HCT116 (cell line): ENCODE data around the gene TRMT11. TPM values are rescaled to one million over a fixed set of nuclear protein-coding genes. Genes with fewer than 3 reads are reported as not detected.

Experiments
- ATAC-seq: fragments of 200-7000 bp; cut with Tn5 transposase; 2 replicates; pipeline ENCODE4 v1.9.1; 2020; ENCODE audit warnings: mild to moderate bottlenecking, moderate library complexity
- BruUV-seq: library from RNA; stranded (reverse); fragments of 400-500 nt; replicated peaks from 2 replicates; lab custom pipeline; 2021; lab: Mats Ljungman, UMichigan
- CTCF ChIA-PET: fragments of 300-600 bp; sonication (Branson Sonifier 250); formaldehyde crosslinking; loops from one replicate; lab custom pipeline; 2021; ENCODE audit warnings: antibody characterized with exemption; lab: Charles Lee
- POLR2A ChIA-PET: fragments of 300-600, 350-600 bp; sonication (Branson Sonifier 250); formaldehyde crosslinking; loops from one replicate; lab custom pipeline; 2021; ENCODE audit warnings: antibody characterized with exemption; lab: Charles Lee
- RAD21 ChIA-PET, 2 experiments: fragments of 300-600 bp; sonication (Branson Sonifier 250); formaldehyde crosslinking; loops; one replicate each; lab custom pipeline; 2023; ENCODE audit warnings: low total read pairs in 2 of 2; ENCODE audit not compliant: uncharacterized antibody in 2 of 2, unreplicated experiment in 2 of 2, low non-redundant PET in 1 of 2; lab: Charles Lee
- DNase-seq: peaks from one replicate; pipeline ENCODE4 v3.0.0-alpha.2; 2010; ENCODE audit warnings: low read depth, low spot score
- H2AFZ ChIP-seq: fragments of 200-600 bp; shearing (Covaris generic), sonication (generic); 2 replicates; pipeline ENCODE4 v1.6.1; 2017; ENCODE audit warnings: low read depth, mixed run types, mixed read lengths, antibody characterized with exemption, low read length; ENCODE audit not compliant: poor library complexity, severe bottlenecking
- H3K27ac ChIP-seq: 2 replicates; pipeline ENCODE4 v1.5.1; 2012; ENCODE audit warnings: low read depth, low read length
- H3K27me3 ChIP-seq: fragments of 200-600 bp; sonication (generic); 2 replicates; pipeline ENCODE4 v1.6.1; 2016; ENCODE audit warnings: mixed run types, low read length, mixed read lengths; ENCODE audit not compliant: insufficient read depth
- H3K36me3 ChIP-seq, 2 experiments: fragments of 200-500 bp in 1 of 2; fragments of 200-600 bp in 1 of 2; sonication (Bioruptor generic) in 1 of 2; sonication (generic) in 1 of 2; 2 replicates each; pipeline versions ENCODE4 v1.5.1 to v1.6.1; 2014 to 2016; ENCODE audit warnings: low read length in 2 of 2, inconsistent platforms in 1 of 2, mixed read lengths in 1 of 2, mixed run types in 1 of 2; ENCODE audit not compliant: insufficient read depth in 2 of 2, control insufficient read depth in 1 of 2
- H3K4me1 ChIP-seq, 2 experiments: fragments of 200-600 bp in 1 of 2; sonication (generic) in 1 of 2; 2 replicates each; pipeline versions ENCODE4 v1.5.1 to v1.6.1; 2012 to 2017; ENCODE audit warnings: low read length in 2 of 2, inconsistent platforms in 1 of 2, mild to moderate bottlenecking in 1 of 2, mixed read lengths in 1 of 2, mixed run types in 1 of 2, moderate library complexity in 1 of 2; ENCODE audit not compliant: insufficient read depth in 2 of 2, control insufficient read depth in 1 of 2
- H3K4me2 ChIP-seq: fragments of 200-600 bp; sonication (generic); 2 replicates; pipeline ENCODE4 v1.6.1; 2017; ENCODE audit warnings: mixed run types, low read length, mixed read lengths
- H3K4me3 ChIP-seq, 2 experiments: fragments of 200-600 bp in 1 of 2; sonication (generic) in 1 of 2; replicated peaks in 1 of 2; 2 replicates each; pipeline ENCODE4 v1.5.1; 2011 to 2016; ENCODE audit warnings: low read length in 2 of 2, control low read depth in 1 of 2, low read depth in 1 of 2, mild to moderate bottlenecking in 1 of 2, mixed read lengths in 1 of 2, mixed run types in 1 of 2
- H3K79me2 ChIP-seq: fragments of 200-600 bp; sonication (generic); 2 replicates; pipeline ENCODE4 v1.6.1; 2017; ENCODE audit warnings: mild to moderate bottlenecking, mixed run types, low read length, moderate library complexity, mixed read lengths; ENCODE audit not compliant: insufficient read depth
- H3K9ac ChIP-seq: fragments of 200-600 bp; sonication (generic); 2 replicates; pipeline ENCODE4 v1.6.1; 2016; ENCODE audit warnings: low read length, mixed read lengths
- H3K9me2 ChIP-seq: fragments of 200-600 bp; sonication (generic), shearing (Covaris generic); 2 replicates; pipeline ENCODE4 v1.6.1; 2017; ENCODE audit warnings: mixed run types, mild to moderate bottlenecking, moderate library complexity; ENCODE audit not compliant: insufficient read depth
- H3K9me3 ChIP-seq, 2 experiments: fragments of 200-500 bp in 1 of 2; fragments of 200-600 bp in 1 of 2; sonication (Bioruptor generic) in 1 of 2; sonication (generic) in 1 of 2; 2 replicates each; pipeline ENCODE4 v1.6.1; 2014 to 2017; ENCODE audit warnings: low read length in 2 of 2, mixed read lengths in 2 of 2, inconsistent platforms in 1 of 2, low read depth in 1 of 2, mild to moderate bottlenecking in 1 of 2, mixed run types in 1 of 2, moderate library complexity in 1 of 2; ENCODE audit not compliant: control insufficient read depth in 1 of 2, insufficient read depth in 1 of 2
- H4K20me1 ChIP-seq: fragments of 200-600 bp; sonication (generic), shearing (Covaris generic); 2 replicates; pipeline ENCODE4 v1.6.1; 2017; ENCODE audit warnings: mixed run types, mild to moderate bottlenecking, moderate library complexity; ENCODE audit not compliant: insufficient read depth
- CBX3 ChIP-seq: IDR thresholded peaks from 2 replicates; pipeline ENCODE4 v1.6.1; 2012; ENCODE audit warnings: low read depth
- CEBPB ChIP-seq: IDR thresholded peaks from 2 replicates; pipeline ENCODE4 v1.6.1; 2012; ENCODE audit warnings: low read depth
- EGR1 ChIP-seq: IDR thresholded peaks from 2 replicates; pipeline ENCODE4 v1.6.1; 2012; ENCODE audit warnings: low read depth
- ELF1 ChIP-seq: IDR thresholded peaks from 2 replicates; pipeline ENCODE4 v1.6.1; 2012; ENCODE audit warnings: low read depth, borderline replicate concordance
- EZH2phosphoT487 ChIP-seq: fragments of 200-600 bp; IDR thresholded peaks from 2 replicates; pipeline ENCODE4 v1.6.1; 2018; ENCODE audit warnings: antibody characterized with exemption, borderline replicate concordance
- FOSL1 ChIP-seq: IDR thresholded peaks from 2 replicates; pipeline ENCODE4 v1.6.1; 2012; ENCODE audit warnings: low read depth
- JUND ChIP-seq: IDR thresholded peaks from 2 replicates; pipeline ENCODE4 v1.6.1; 2012
- POLR2A ChIP-seq: IDR thresholded peaks from 2 replicates; pipeline ENCODE4 v1.7.0; 2011; ENCODE audit warnings: borderline replicate concordance; ENCODE audit not compliant: insufficient read depth, insufficient read length; ENCODE audit errors: extremely low read depth
- POLR2AphosphoS5 ChIP-seq: IDR thresholded peaks from 2 replicates; pipeline ENCODE4 v1.6.1; 2011; ENCODE audit warnings: mild to moderate bottlenecking, low read depth, low read length, moderate library complexity
- RAD21 ChIP-seq: IDR thresholded peaks from 2 replicates; pipeline ENCODE4 v1.6.1; 2012; ENCODE audit warnings: low read depth, mild to moderate bottlenecking
- REST ChIP-seq: IDR thresholded peaks from 2 replicates; pipeline ENCODE4 v1.6.1; 2012; ENCODE audit warnings: low read depth
- SIN3A ChIP-seq: IDR thresholded peaks from 2 replicates; pipeline ENCODE4 v1.6.1; 2012; ENCODE audit warnings: low read depth
- SRF ChIP-seq: IDR thresholded peaks from 2 replicates; pipeline ENCODE4 v1.6.1; 2012; ENCODE audit warnings: low read depth
- YY1 ChIP-seq: IDR thresholded peaks from 2 replicates; pipeline ENCODE4 v1.6.1; 2011; ENCODE audit warnings: low read length, low read depth, moderate library complexity, mild to moderate bottlenecking; ENCODE audit not compliant: insufficient replicate concordance; ENCODE audit errors: extremely low read depth
- ZFX ChIP-seq: fragments of 450-650 bp; IDR thresholded peaks from 2 replicates; pipeline ENCODE4 v1.6.1; 2017
- ZNF274 ChIP-seq: fragments of 200-500 bp; sonication (Bioruptor generic); IDR thresholded peaks from 2 replicates; pipeline ENCODE4 v1.6.1; 2014; ENCODE audit warnings: mild to moderate bottlenecking, low read depth, low read length, inconsistent platforms
- intact Hi-C: fragments of 100-400 bp; cut with micrococcal nuclease; formaldehyde crosslinking; loops from 2 replicates; pipeline ENCODE4 v1.10.0; 2022
- total RNA-seq: library from RNA; stranded (reverse); gene quantifications from one replicate; pipeline ENCODE4 v1.2.1, GENCODE V29; 2021; ENCODE audit not compliant: unreplicated experiment
- TF ChIP-seq, protein P1 (sequence below): IDR thresholded peaks from 2 replicates; pipeline ENCODE4 v1.6.1; 2012
- TF ChIP-seq, protein P2 (sequence below): IDR thresholded peaks from 2 replicates; pipeline ENCODE4 v1.6.1; 2012

The TRMT11 gene
- total RNA-seq, 1 experiment from 2014 or later: 41.8 TPM

DNA sequence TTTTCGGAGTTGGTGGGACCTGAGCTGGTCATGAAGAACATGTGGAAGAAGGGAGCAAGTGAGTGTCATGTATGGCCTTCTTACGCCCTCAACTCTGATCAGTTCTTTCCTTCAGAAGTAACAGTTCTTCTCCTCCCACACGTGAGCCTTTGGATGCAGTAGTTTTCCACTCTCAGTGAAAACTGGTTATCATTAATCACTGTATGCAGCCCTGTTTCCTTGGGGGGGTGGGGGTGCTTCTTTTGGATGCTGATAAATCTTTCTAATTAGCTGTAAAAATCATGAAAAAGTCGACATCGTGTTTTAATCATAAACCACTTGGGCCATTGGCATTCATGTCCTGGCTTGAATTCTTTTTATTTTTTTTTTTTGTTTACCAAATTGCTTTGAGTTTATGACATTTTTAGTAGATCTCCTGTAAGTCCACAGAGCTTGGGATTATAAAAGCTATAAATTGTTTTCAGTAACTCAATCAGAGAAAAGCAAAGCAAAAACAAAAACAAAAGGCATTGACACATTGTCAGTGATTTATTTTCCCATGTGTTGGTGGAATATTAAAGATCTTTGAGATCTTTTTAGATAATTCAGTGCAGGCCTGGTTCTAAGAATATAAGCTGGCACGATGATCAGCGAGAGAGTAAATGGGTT, 84.8 kb downstream of the TRMT11 start:
- no TSS peak for BruUV-seq

GRCh38 chr6:126072172-126072571, 85.8 kb downstream of the TRMT11 start:
- Histone ChIP-seq H3K27me3 (no peaks in the 10 kb centered on the region), H3K4me3 (no peak overlapping the region), H3K27ac (no peak overlapping the region)
- RAD21 ChIA-PET: no interaction called here
- no peak for TF ChIP-seq SIN3A
- no peak for TF ChIP-seq FOSL1
- no peak for TF ChIP-seq CEBPB
- no peak for TF ChIP-seq CBX3
- no peak for TF ChIP-seq EZH2phosphoT487
- no peak for TF ChIP-seq JUND
- no peak for TF ChIP-seq ZNF274
- no peak for TF ChIP-seq YY1
- no peak for TF ChIP-seq ZFX
- TF ChIP-seq POLR2AphosphoS5: no peak
- TF ChIP-seq EGR1: no peak
- TF ChIP-seq RAD21: no peak
- no peak for TF ChIP-seq POLR2A
- TF ChIP-seq, protein P1, sequence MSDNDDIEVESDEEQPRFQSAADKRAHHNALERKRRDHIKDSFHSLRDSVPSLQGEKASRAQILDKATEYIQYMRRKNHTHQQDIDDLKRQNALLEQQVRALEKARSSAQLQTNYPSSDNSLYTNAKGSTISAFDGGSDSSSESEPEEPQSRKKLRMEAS: no peak
- TF ChIP-seq, protein P2, sequence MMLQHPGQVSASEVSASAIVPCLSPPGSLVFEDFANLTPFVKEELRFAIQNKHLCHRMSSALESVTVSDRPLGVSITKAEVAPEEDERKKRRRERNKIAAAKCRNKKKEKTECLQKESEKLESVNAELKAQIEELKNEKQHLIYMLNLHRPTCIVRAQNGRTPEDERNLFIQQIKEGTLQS: no peak
- no peak for TF ChIP-seq SRF
- TF ChIP-seq REST: no peak
- no peak for TF ChIP-seq ELF1
- TF ChIP-seq, all 23 proteins: peak for 0
- Histone ChIP-seq H2AFZ (no peak overlapping the region), H3K36me3 (no peaks in the 10 kb centered on the region), H3K4me2 (no peak overlapping the region), H3K9ac (no peak overlapping the region), H4K20me1 (no peaks in the 10 kb centered on the region), H3K4me1 (no peaks in the 10 kb centered on the region), H3K79me2 (no peaks in the 10 kb centered on the region), H3K9me3 (no peaks in the 10 kb centered on the region), H3K9me2 (no peaks in the 10 kb centered on the region)
- DNase-seq (no peak), ATAC-seq (no peak)
- ChIA-PET POLR2A (no interaction called here), CTCF (no interaction called here)
- no TSS peak for BruUV-seq
- intact Hi-C loops: no loop called here

More for the DNA sequence above, 84.8 kb downstream of the TRMT11 start:
- H3K79me2 ChIP-seq: no peaks in the 10 kb centered on the region
- H3K4me3 ChIP-seq: no peak overlapping the region
- H3K27ac ChIP-seq: no peak overlapping the region
- no peaks in the 10 kb centered on the region for H3K4me1 ChIP-seq
- no peaks in the 10 kb centered on the region for H3K9me2 ChIP-seq
- H3K4me2 ChIP-seq: no peak overlapping the region
- CTCF ChIA-PET: no interaction called here
- no peak overlapping the region for H3K9ac ChIP-seq
- no peak for DNase-seq
- H3K9me3 ChIP-seq: no peaks in the 10 kb centered on the region
- POLR2A ChIA-PET: no interaction called here
- TF ChIP-seq, protein P2: no peak
- TF ChIP-seq, all 23 proteins: peak for 0
- H4K20me1 ChIP-seq: no peaks in the 10 kb centered on the region
- no peaks in the 10 kb centered on the region for H3K27me3 ChIP-seq
- no peaks in the 10 kb centered on the region for H3K36me3 ChIP-seq
- RAD21 ChIA-PET: no interaction called here
- no peak overlapping the region for H2AFZ ChIP-seq
- ATAC-seq: no peak
- intact Hi-C loops: no loop called here
